PFSK-1 (cell line): ENCODE results near the gene KRTAP19-7.

Source experiments
- TAF1 ChIP-seq: IDR thresholded peaks from 2 replicates; pipeline ENCODE4 v1.6.1; 2012; ENCODE audit warnings: low read length, control low read depth, borderline replicate concordance; ENCODE audit not compliant: insufficient read depth
- TF ChIP-seq, protein P1 (sequence below), 2 experiments: IDR thresholded peaks; 2 replicates each; pipeline versions ENCODE4 v1.6.1 to v1.8.0; 2011 to 2012; ENCODE audit warnings: low read depth in 2 of 2, low read length in 2 of 2, control low read depth in 1 of 2, inconsistent platforms in 1 of 2, mild to moderate bottlenecking in 1 of 2, moderate library complexity in 1 of 2; ENCODE audit not compliant: insufficient read depth in 1 of 2

GRCh38 chr21:30518876-30519275, 42.2 kb downstream of the KRTAP19-7 start:
- TF ChIP-seq, protein P1, sequence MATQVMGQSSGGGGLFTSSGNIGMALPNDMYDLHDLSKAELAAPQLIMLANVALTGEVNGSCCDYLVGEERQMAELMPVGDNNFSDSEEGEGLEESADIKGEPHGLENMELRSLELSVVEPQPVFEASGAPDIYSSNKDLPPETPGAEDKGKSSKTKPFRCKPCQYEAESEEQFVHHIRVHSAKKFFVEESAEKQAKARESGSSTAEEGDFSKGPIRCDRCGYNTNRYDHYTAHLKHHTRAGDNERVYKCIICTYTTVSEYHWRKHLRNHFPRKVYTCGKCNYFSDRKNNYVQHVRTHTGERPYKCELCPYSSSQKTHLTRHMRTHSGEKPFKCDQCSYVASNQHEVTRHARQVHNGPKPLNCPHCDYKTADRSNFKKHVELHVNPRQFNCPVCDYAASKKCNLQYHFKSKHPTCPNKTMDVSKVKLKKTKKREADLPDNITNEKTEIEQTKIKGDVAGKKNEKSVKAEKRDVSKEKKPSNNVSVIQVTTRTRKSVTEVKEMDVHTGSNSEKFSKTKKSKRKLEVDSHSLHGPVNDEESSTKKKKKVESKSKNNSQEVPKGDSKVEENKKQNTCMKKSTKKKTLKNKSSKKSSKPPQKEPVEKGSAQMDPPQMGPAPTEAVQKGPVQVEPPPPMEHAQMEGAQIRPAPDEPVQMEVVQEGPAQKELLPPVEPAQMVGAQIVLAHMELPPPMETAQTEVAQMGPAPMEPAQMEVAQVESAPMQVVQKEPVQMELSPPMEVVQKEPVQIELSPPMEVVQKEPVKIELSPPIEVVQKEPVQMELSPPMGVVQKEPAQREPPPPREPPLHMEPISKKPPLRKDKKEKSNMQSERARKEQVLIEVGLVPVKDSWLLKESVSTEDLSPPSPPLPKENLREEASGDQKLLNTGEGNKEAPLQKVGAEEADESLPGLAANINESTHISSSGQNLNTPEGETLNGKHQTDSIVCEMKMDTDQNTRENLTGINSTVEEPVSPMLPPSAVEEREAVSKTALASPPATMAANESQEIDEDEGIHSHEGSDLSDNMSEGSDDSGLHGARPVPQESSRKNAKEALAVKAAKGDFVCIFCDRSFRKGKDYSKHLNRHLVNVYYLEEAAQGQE (IDR thresholded peaks at IDR 0.05; ENCODE audit: insufficient read depth in 1 of 2, low read depth in 2 of 2, low read length in 2 of 2), result no peak
- no peak for TF ChIP-seq TAF1
